Measurements from ENCODE around the gene KCTD10.

DNA sequence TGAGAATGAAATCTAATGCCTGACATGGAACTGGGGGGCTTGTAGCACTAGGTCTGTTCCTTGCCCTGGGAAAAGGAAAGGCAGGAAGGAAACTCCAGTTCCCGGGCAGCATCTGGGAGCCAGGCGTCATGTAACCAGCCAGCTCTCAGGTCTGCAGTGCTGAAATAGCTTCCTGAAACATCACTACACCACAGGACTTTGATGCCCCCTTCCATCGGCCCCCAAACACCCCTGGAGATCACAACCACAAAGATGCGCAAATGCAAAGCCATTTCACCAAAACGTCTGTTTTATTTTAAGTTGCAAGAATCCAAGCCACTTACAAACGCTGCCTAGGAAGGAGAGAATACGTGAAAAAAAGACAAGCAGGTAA lies 40.9 kb downstream of the KCTD10 start:
- TF ChIP-seq, protein P1, sequence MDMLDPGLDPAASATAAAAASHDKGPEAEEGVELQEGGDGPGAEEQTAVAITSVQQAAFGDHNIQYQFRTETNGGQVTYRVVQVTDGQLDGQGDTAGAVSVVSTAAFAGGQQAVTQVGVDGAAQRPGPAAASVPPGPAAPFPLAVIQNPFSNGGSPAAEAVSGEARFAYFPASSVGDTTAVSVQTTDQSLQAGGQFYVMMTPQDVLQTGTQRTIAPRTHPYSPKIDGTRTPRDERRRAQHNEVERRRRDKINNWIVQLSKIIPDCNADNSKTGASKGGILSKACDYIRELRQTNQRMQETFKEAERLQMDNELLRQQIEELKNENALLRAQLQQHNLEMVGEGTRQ (CRISPR knock-in tag; IDR thresholded peaks at IDR 0.05): no peak
- TF ChIP-seq ZNF121 (CRISPR knock-in tag; IDR thresholded peaks at IDR 0.05) (no peak), CREM (CRISPR knock-in tag; IDR thresholded peaks at IDR 0.05) (no peak), ELF4 (CRISPR knock-in tag; IDR thresholded peaks at IDR 0.05; ENCODE audit: low read depth) (no peak), CREB1 (CRISPR knock-in tag; IDR thresholded peaks at IDR 0.05) (no peak), JUN (CRISPR knock-in tag; IDR thresholded peaks at IDR 0.05) (no peak), SP1 (CRISPR knock-in tag; conservative IDR thresholded peaks at IDR 0.05) (no peak), FOXK1 (CRISPR knock-in tag; IDR thresholded peaks at IDR 0.05) (no peak)
- TF ChIP-seq, protein P2, sequence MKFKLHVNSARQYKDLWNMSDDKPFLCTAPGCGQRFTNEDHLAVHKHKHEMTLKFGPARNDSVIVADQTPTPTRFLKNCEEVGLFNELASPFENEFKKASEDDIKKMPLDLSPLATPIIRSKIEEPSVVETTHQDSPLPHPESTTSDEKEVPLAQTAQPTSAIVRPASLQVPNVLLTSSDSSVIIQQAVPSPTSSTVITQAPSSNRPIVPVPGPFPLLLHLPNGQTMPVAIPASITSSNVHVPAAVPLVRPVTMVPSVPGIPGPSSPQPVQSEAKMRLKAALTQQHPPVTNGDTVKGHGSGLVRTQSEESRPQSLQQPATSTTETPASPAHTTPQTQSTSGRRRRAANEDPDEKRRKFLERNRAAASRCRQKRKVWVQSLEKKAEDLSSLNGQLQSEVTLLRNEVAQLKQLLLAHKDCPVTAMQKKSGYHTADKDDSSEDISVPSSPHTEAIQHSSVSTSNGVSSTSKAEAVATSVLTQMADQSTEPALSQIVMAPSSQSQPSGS (CRISPR knock-in tag; IDR thresholded peaks at IDR 0.05; ENCODE audit: borderline replicate concordance, low read depth): no peak
- TF ChIP-seq, protein P3, sequence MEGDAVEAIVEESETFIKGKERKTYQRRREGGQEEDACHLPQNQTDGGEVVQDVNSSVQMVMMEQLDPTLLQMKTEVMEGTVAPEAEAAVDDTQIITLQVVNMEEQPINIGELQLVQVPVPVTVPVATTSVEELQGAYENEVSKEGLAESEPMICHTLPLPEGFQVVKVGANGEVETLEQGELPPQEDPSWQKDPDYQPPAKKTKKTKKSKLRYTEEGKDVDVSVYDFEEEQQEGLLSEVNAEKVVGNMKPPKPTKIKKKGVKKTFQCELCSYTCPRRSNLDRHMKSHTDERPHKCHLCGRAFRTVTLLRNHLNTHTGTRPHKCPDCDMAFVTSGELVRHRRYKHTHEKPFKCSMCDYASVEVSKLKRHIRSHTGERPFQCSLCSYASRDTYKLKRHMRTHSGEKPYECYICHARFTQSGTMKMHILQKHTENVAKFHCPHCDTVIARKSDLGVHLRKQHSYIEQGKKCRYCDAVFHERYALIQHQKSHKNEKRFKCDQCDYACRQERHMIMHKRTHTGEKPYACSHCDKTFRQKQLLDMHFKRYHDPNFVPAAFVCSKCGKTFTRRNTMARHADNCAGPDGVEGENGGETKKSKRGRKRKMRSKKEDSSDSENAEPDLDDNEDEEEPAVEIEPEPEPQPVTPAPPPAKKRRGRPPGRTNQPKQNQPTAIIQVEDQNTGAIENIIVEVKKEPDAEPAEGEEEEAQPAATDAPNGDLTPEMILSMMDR (IDR thresholded peaks at IDR 0.05): no peak
- TF ChIP-seq, protein P4, sequence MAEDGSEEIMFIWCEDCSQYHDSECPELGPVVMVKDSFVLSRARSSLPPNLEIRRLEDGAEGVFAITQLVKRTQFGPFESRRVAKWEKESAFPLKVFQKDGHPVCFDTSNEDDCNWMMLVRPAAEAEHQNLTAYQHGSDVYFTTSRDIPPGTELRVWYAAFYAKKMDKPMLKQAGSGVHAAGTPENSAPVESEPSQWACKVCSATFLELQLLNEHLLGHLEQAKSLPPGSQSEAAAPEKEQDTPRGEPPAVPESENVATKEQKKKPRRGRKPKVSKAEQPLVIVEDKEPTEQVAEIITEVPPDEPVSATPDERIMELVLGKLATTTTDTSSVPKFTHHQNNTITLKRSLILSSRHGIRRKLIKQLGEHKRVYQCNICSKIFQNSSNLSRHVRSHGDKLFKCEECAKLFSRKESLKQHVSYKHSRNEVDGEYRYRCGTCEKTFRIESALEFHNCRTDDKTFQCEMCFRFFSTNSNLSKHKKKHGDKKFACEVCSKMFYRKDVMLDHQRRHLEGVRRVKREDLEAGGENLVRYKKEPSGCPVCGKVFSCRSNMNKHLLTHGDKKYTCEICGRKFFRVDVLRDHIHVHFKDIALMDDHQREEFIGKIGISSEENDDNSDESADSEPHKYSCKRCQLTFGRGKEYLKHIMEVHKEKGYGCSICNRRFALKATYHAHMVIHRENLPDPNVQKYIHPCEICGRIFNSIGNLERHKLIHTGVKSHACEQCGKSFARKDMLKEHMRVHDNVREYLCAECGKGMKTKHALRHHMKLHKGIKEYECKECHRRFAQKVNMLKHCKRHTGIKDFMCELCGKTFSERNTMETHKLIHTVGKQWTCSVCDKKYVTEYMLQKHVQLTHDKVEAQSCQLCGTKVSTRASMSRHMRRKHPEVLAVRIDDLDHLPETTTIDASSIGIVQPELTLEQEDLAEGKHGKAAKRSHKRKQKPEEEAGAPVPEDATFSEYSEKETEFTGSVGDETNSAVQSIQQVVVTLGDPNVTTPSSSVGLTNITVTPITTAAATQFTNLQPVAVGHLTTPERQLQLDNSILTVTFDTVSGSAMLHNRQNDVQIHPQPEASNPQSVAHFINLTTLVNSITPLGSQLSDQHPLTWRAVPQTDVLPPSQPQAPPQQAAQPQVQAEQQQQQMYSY (CRISPR knock-in tag; IDR thresholded peaks at IDR 0.05): 0 out of 2 replicates have a peak, but pooled peaks have one; percentile 21
- TF ChIP-seq, protein P5, sequence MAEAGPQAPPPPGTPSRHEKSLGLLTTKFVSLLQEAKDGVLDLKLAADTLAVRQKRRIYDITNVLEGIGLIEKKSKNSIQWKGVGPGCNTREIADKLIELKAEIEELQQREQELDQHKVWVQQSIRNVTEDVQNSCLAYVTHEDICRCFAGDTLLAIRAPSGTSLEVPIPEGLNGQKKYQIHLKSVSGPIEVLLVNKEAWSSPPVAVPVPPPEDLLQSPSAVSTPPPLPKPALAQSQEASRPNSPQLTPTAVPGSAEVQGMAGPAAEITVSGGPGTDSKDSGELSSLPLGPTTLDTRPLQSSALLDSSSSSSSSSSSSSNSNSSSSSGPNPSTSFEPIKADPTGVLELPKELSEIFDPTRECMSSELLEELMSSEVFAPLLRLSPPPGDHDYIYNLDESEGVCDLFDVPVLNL (CRISPR knock-in tag; IDR thresholded peaks at IDR 0.05; ENCODE audit: borderline replicate concordance, low read depth): no peak
- TF ChIP-seq, protein P6, sequence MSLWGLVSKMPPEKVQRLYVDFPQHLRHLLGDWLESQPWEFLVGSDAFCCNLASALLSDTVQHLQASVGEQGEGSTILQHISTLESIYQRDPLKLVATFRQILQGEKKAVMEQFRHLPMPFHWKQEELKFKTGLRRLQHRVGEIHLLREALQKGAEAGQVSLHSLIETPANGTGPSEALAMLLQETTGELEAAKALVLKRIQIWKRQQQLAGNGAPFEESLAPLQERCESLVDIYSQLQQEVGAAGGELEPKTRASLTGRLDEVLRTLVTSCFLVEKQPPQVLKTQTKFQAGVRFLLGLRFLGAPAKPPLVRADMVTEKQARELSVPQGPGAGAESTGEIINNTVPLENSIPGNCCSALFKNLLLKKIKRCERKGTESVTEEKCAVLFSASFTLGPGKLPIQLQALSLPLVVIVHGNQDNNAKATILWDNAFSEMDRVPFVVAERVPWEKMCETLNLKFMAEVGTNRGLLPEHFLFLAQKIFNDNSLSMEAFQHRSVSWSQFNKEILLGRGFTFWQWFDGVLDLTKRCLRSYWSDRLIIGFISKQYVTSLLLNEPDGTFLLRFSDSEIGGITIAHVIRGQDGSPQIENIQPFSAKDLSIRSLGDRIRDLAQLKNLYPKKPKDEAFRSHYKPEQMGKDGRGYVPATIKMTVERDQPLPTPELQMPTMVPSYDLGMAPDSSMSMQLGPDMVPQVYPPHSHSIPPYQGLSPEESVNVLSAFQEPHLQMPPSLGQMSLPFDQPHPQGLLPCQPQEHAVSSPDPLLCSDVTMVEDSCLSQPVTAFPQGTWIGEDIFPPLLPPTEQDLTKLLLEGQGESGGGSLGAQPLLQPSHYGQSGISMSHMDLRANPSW (CRISPR knock-in tag; conservative IDR thresholded peaks at IDR 0.05; ENCODE audit: low read depth): no peak
